Coronary artery (tissue), 2 donors: Measurements from ENCODE around the gene ATE1.

Source experiments
- DNase-seq: peaks from one replicate; pipeline ENCODE4 v3.0.0-alpha.2; 2017; ENCODE audit warnings: low spot score
- H3K27ac ChIP-seq, 2 donors: fragments of 200-600 bp; sonication (generic); one replicate each; pipeline ENCODE4 v1.5.1; 2016 to 2019
- H3K4me3 ChIP-seq: fragments of 200-600 bp; sonication (generic); 2 replicates; pipeline ENCODE4 v1.5.1; 2016; ENCODE audit warnings: mild to moderate bottlenecking, moderate library complexity
- TF ChIP-seq, protein P1 (sequence below): fragments of 200-600 bp; sonication (generic); IDR thresholded peaks from one replicate; pipeline ENCODE4 v1.5.1; 2019; ENCODE audit warnings: antibody characterized with exemption

The ATE1 gene

GRCh38 chr10:121853950-121854349 is 73.9 kb downstream of the ATE1 start:
- DNase-seq = no peak
- Histone ChIP-seq H3K4me3 (no peak overlapping the region), H3K27ac (no peak overlapping the region)
- TF ChIP-seq, protein P1, sequence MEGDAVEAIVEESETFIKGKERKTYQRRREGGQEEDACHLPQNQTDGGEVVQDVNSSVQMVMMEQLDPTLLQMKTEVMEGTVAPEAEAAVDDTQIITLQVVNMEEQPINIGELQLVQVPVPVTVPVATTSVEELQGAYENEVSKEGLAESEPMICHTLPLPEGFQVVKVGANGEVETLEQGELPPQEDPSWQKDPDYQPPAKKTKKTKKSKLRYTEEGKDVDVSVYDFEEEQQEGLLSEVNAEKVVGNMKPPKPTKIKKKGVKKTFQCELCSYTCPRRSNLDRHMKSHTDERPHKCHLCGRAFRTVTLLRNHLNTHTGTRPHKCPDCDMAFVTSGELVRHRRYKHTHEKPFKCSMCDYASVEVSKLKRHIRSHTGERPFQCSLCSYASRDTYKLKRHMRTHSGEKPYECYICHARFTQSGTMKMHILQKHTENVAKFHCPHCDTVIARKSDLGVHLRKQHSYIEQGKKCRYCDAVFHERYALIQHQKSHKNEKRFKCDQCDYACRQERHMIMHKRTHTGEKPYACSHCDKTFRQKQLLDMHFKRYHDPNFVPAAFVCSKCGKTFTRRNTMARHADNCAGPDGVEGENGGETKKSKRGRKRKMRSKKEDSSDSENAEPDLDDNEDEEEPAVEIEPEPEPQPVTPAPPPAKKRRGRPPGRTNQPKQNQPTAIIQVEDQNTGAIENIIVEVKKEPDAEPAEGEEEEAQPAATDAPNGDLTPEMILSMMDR = no peak

DNA sequence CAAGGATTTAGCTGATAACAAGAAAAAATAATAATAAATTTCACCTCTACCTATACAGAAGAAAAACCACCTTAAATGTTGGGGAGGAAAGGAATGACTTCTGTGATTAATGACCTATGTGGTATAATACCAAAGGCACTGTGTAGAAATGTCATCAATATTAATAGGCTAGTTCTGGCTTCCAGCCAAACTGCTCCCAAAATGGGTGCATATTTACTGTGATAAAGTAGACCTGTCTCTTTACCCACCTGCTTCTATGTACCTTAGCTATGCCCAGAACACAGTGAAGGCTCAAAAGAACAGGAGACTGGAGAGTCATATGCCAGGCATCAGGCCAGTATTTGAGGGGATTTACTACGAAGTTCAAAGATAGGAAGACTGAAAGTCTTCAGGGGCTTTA is 76.0 kb downstream of the ATE1 start:
- H3K4me3 ChIP-seq = no peak overlapping the region
- no peak overlapping the region for H3K27ac ChIP-seq
- TF ChIP-seq, protein P1 = no peak
- DNase-seq = no peak

DNA sequence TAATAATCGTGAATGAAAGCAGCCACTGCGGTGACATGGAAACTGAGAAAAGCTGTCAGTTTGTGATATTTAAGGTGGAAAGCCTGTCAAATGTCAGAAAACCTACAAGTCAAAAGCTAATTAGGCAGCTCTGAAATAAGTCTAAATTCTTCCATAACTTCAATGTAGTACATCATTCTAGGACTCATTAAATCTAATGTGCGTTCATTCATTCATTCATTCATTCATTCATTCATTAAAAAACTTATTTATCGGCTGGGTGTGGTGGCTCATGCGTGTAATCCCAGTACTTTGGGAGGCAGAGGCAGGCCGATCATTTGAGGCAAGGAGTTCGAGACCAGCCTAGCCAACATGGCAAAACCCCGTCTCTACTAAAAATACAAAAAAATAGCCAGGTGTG is 79.7 kb downstream of the ATE1 start:
- no peak overlapping the region for H3K4me3 ChIP-seq
- H3K27ac ChIP-seq = no peak overlapping the region
- TF ChIP-seq, protein P1 = no peak
- no peak for DNase-seq

- H3K27ac ChIP-seq = no peak overlapping the region
- no peak overlapping the region for H3K4me3 ChIP-seq
- no peak for DNase-seq
- TF ChIP-seq, protein P1 = no peak
Measured at GRCh38 chr10:121846555-121846954, 81.3 kb downstream of the ATE1 start.

- no peak overlapping the region for H3K4me3 ChIP-seq
- H3K27ac ChIP-seq = no peak overlapping the region
- no peak for DNase-seq
- TF ChIP-seq, protein P1 = no peak
Measured at GRCh38 chr10:121845044-121845784, 82.6 kb downstream of the ATE1 start.

GRCh38 chr10:121844537-121844936 is 83.3 kb downstream of the ATE1 start:
- DNase-seq = no peak
- TF ChIP-seq, protein P1 = no peak
- H3K27ac ChIP-seq = no peak overlapping the region
- no peak overlapping the region for H3K4me3 ChIP-seq

- DNase-seq = no peak
- Histone ChIP-seq H3K27ac (no peak overlapping the region), H3K4me3 (no peak overlapping the region)
- TF ChIP-seq, protein P1 = no peak
Measured at GRCh38 chr10:121843379-121843778, 84.5 kb downstream of the ATE1 start.
